Renal pelvis (tissue), 4 donors: ENCODE results near the gene PPIF. TPM values are rescaled to one million over a fixed set of nuclear protein-coding genes. Genes with fewer than 3 reads are reported as not detected.

Source experiments
- DNase-seq: peaks from one replicate; pipeline ENCODE4 v3.0.0-alpha.2; 2013
- polyA plus RNA-seq, 3 donors: library from polyadenylated mRNA; unstranded; fragments of 120-200 nt; gene quantifications; one replicate each; pipeline ENCODE4 v1.2.1, GENCODE V29; 2013; ENCODE audit not compliant: insufficient read length in 3 of 3

PPIF gene
- polyA plus RNA-seq, 3 donors, result 64.7 to 77.5 (median 73.4) TPM

DNA sequence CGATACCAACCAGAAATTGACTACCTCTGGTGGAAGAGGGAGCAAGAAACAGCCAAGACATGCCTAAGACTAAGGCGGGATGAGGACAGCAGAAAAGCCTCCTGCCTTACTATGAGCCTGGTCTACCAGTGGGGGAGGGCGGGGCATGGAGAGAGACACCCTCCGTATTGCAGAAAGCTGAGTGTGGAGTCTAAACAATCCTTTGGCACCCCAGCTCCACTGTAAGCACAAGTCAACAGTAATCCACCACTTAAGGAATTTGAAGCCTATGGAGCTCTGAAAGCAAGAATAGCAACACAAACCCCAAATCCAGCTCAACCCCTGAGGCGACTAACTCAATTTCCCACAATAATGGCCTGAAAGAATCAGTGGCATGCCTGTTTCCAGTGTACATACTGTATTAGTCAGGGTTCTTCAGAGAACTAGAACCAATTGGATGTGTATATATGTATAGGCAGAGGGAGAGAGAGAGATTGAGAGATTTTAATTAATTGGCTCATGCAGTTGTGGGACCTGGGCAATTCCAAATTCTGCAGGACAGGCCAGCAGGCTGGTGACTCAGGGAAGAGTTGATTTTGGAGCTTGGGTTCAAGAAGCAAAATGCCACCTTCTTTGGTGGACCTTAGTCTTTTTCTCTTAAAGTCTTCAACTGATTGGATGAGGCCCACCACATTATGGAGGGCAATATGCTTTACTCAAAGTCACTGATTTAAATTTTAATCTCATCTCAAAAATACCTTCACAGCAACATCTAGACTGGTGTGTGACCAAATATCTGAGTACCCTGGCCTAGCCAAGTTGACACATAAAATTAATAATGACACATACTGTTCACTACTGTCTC is 13.5 kb downstream of the PPIF start:
- DNase-seq, result no peak

DNA sequence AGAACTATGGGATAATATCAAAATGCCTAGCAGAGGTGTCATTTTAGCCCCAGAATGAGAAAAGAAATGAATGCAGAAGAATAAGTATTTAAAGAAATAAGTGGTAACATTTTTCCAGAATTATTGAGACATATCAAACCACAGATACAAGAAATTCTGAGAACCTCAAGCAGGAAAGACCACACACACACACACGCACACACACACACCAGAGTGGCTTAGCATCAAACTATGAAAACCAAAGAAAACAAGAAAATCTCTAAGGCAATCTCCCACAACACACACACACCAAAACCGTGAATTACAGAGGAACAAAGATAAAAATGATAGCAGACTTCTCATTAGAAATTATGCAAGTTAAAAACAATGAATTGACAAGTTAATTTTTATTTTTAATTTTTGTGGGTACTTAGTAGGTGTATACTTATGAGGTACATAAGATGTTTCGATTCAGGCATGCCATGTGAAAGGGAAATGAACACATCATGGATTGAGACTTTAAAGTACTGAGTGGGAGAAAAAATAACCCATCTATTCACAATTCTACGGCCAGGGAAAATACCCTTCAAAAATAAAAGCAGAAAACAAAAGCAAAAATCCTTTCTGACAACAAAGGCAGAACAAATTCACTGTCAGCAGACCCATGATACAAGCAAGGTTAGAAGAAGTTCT is 14.6 kb downstream of the PPIF start:
- no peak for DNase-seq

DNA sequence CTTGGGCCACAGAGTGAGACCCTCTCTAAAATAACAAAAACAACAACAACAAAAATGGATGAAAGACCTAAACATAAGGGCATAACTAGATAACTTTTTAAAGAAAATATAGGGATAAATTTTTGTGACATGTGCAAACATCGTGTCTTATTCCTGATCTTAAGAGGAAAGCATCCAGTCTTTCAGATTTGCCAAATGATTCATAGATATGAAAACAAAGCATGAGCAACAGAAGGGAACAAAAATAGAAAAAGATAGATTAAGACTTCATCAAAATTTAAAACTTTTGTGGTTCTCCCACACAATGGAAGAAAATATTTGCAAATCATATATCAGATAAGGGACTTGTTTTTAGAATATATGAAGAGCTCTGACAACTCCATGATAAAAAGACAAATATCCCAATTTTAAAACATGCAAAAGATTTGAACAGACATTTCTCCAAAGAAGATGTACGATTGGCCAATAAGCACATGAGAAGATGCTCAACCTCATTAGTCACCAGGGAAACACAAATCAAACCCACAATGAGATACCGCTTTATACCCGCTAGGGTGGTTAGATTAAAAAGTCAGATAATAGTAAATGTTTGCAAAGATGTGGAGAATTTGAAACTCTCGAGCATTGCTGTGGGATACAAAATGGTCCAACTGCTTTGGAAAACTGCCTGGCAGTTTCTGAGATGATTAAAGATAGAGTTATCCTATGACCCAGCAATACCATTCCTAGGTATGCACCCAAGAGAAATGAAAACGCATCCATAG is 20.3 kb downstream of the PPIF start:
- no peak for DNase-seq

GRCh38 chr10:79372871-79373270 is 25.6 kb downstream of the PPIF start:
- no peak for DNase-seq

DNA sequence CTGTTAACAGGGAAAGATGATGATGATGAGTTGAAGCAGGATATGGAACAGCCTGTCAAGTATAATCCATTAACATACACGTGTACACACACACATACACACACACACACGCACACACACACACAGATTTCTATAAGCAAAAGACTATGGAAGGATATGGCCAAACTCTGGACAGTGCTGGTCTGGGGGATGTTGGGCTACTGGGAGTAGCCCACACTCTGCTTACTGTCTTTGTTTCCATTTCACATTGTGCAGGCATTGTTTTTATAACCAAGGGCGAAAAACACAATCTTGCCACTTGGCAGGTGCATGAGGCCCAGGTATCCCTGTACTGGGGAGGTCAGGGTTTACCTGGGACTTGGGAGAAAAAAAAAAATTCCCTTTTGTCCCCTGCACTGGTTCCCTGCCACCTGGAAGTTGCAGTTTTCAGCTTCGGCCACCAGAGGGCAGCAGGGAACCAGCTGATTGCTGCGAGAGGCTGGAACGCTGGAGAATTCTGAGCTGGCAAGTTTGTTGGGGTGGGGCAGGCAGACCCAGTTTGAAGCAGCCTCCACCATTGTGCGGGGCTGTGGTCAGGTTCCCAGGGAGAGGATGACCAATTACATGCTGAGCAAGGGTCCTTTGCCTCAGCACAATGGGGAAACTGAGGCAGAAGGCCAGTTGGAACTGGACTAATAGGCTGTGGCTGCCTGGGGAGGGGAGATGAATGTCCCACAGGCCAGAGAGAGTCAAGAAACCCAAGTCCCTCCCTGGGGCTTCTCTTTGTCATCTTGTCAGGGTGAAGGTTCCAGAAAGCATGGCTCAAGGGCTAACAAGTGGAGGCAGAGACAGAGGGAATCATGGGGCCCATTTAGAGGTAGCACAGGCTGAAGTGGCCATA is 27.3 kb downstream of the PPIF start:
- peak; percentile 69 for DNase-seq

GRCh38 chr10:79375321-79376077 is 28.2 kb downstream of the PPIF start:
- no peak for DNase-seq

GRCh38 chr10:79376078-79376628 is 28.9 kb downstream of the PPIF start:
- no peak for DNase-seq

- no peak for DNase-seq
These were observed 29.7 kb downstream of the PPIF start for GRCh38 chr10:79376751-79377556.

DNA sequence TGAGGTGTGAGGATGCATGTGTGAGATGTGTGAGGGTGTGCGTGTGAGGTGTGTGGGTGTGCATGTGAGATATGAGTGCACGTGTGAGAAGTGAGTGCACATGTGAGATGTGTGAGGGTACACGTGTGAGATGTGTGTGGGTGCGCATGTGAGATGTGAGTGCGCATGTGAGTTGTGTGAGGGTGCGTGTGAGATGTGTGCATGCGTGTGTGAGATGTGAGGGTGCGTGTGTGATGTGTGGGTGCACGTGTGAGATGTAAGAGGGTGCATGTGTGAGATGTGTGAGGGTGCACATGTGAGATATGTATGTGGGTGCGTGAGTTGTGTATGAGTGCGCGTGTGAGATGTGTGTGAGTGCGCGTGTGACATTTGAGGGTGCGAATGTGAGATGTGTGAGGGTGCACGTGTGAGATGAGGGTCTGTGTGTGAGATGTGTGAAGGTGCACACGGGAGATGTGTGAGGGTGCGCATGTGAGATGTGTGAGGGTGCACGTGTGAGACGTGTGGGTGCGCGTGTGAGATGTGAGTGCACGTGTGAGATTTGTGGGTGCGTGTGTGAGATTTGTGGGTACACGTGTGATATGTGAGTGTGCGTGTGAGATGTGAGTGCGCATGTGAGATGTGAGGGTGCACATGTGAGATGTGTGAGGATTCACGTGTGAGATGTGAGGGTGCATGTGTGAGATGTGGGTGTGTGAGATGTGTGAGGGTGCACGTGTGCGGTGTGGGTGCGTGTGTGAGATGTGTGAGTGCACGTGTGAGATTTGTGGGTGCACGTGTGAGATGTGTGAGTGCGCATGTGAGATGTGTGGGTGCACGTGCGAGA is 30.5 kb downstream of the PPIF start:
- no peak for DNase-seq

- DNase-seq, result no peak
These were observed 31.0 kb downstream of the PPIF start for GRCh38 chr10:79378383-79378646.

GRCh38 chr10:79378647-79379511 is 31.6 kb downstream of the PPIF start:
- no peak for DNase-seq

- no peak for DNase-seq
These were observed 32.3 kb downstream of the PPIF start for GRCh38 chr10:79379512-79380124.

- DNase-seq, result no peak
These were observed 33.1 kb downstream of the PPIF start for GRCh38 chr10:79380125-79380945.

DNA sequence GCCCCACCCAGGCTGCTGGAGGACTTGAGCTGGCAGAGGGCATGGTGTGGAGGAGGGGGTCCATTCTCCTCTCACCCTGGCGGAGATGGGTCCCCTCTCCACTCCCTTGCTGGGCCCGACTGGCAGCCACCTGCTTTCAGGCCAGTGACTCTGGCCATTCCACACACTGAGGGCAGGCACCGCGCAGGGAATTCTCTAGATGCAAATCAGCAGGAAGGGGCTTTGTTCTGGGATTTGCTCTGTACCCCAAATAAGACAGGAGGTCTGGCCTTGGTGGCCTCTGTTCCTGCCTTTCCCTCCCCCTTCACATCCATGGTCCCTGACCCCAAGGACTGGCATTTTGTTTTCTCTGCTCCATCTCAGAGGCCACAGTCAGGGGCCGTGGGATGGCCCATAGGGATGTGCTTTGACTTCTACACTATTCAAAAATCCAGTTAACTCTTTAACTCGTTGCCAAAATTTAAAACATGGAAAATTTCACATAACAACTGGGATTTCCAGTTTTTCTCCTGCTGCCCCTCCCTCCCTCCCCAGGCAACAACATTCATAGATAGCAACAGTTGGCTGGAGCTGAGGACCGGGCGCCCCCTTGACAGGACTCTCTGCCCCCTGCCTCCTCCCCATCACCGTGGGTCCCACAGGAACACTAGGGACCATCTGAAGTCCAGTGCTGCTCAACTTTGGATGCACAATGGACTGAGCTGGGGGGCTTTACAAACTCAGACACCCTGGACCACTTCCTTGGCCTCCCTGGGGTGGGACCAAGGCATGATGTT is 33.9 kb downstream of the PPIF start:
- no peak for DNase-seq

DNA sequence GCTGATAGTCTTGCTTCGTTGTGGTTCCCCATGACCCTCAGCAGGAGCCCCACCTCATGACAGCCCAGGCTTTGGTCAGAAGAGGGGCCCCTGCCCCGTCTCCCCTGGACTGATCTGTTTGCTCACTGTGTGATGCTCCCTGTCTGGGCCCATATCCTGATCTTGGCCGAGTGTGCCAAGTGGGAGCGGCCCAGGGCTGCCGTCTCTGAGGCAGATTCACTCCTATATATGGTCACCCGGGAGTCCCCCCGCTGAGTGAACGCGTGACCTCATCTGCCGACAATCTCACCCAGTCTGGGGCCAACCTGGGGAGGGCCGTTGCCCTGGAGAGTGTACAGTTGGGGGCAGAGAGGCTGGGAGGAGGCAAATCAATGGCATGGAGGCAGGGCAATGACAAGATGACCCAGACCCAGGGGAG is 34.5 kb downstream of the PPIF start:
- DNase-seq, result no peak

DNA sequence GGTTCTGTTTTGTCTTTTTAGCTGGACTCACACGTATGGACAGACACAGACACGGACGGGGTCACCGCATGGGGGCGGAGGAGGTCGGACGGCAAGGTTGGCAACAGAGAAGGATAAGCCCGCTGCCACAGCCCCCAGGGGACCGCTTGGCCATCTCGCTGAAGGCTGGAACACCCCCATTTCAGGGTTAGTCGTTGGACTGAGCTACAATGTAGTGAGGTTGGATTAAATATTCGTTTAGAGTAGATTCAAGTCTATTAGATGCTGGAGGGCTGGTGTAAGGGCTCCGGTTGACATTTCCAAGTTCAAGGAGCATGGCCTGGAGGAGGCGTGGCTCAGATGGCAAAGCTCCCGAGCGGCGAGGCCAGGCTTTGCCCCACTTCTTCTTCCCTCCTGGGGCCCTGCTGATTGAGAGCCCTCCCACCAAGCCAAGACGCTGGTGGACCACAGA is 35.2 kb downstream of the PPIF start:
- no peak for DNase-seq
